Esophagus muscularis mucosa (tissue), 4 donors: ENCODE measurements around the gene AP1B1. TPM values are rescaled to one million over a fixed set of nuclear protein-coding genes. Genes with fewer than 3 reads are reported as not detected.

ENCODE experiments used
- DNase-seq: peaks from one replicate; pipeline ENCODE4 v3.0.0-alpha.2; 2017; ENCODE audit errors: extremely low spot score
- H3K27ac ChIP-seq, 4 donors: fragments of 200-600 bp; sonication (generic); replicated peaks in 1 of 4; 1 replicate in 3 of 4; 2 replicates in 1 of 4; pipeline ENCODE4 v1.5.1; 2016 to 2019; ENCODE audit warnings: mild to moderate bottlenecking in 1 of 4
- H3K27me3 ChIP-seq, 4 donors: fragments of 200-600 bp; sonication (generic); one replicate each; pipeline versions ENCODE4 v1.5.1 to v1.6.0; 2016 to 2019
- H3K36me3 ChIP-seq, 4 donors: fragments of 200-600 bp; sonication (generic); one replicate each; pipeline ENCODE4 v1.5.1; 2016 to 2019
- H3K4me1 ChIP-seq, 4 donors: fragments of 200-600 bp; sonication (generic); one replicate each; pipeline ENCODE4 v1.5.1; 2016 to 2019
- H3K4me3 ChIP-seq, 4 donors: fragments of 200-600 bp; sonication (generic); 1 replicate in 2 of 4; 2 replicates in 2 of 4; pipeline ENCODE4 v1.5.1; 2016 to 2019; ENCODE audit warnings: mild to moderate bottlenecking in 4 of 4, moderate library complexity in 1 of 4
- H3K9me3 ChIP-seq, 4 donors: fragments of 200-600 bp; sonication (generic); 1 replicate in 3 of 4; 2 replicates in 1 of 4; pipeline ENCODE4 v1.5.1; 2016 to 2019
- EP300 ChIP-seq: sonication (generic); formaldehyde crosslinking; IDR thresholded peaks from one replicate; pipeline ENCODE4 v1.6.1; 2017; ENCODE audit warnings: antibody characterized with exemption
- POLR2A ChIP-seq: fragments of 450-650 bp; IDR thresholded peaks from one replicate; pipeline ENCODE4 v1.6.1; 2017; ENCODE audit warnings: antibody characterized with exemption, moderate library complexity, mild to moderate bottlenecking, low read depth
- POLR2AphosphoS5 ChIP-seq, 2 donors: sonication (generic); formaldehyde crosslinking; IDR thresholded peaks; one replicate each; pipeline ENCODE4 v1.6.1; 2017; ENCODE audit warnings: antibody characterized with exemption in 2 of 2
- WGBS: methylation state at CpG from one replicate; pipeline ENCODE4 v1.1.5; 2018; 5-methylcytosine and 5-hydroxymethylcytosine counted together
- intact Hi-C: fragments of 100-400 bp; cut with DNase I; formaldehyde crosslinking; loops from one replicate; pipeline ENCODE4 v1.15.1; 2023
- total RNA-seq, 4 donors: library from RNA; depleted of rRNA; stranded (reverse); fragments of >200 nt; gene quantifications; one replicate each; pipeline versions ENCODE4 v1.1.0 to v1.2.1, GENCODE V29; 2016
- TF ChIP-seq, protein P1 (sequence below), 3 experiments: fragments of 200-600 bp in 2 of 3; fragments of 450-650 bp in 1 of 3; sonication (generic) in 2 of 3; IDR thresholded peaks; one replicate each; pipeline ENCODE4 v1.5.1; 2017 to 2019; ENCODE audit warnings: antibody characterized with exemption in 3 of 3, mild to moderate bottlenecking in 2 of 3, moderate library complexity in 1 of 3

Gene AP1B1
- total RNA-seq, 4 donors from 2014 or later: 55.6 to 72.2 (median 57.4) TPM

DNA sequence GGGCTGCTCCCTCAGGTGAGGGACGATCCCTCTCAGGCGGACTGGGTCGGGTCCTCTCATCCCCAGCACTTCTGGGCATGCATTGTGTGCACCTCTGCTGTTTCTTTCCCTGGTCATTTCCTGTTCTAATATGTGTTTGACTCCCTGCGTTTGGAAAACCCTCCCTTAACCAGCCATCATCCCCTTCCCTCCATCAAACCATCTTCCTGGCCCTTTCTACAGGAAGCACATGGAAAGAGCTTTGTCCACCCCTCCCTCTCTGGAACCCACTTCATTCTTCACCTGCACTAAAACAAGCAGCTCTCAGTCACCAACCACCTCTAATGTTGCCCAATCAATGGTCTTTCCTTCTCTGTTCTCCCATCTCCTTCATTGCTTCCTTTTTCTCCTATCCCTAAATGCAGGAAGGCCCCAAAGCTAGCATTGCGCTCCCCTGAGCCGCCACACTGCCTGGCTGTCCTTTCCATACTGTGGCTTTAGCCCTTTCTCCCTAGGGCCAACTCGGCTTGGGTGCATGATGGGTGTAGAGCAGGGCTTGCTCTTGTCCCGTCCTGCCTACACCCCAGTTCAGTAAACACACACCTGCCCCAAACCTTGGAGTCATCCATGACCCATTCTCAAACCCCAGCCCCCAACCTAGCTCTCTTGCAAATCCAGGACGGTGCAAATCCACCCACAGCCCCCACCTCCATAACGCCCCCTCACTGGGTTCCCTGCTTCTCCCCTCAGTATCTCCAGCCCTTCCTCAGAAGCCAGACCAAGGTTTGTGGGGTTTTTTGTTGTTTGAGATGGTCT lies 87.4 kb downstream of the AP1B1 start:
- WGBS: 70% methylated on average over 10 of the region's 10 CpGs
- Histone ChIP-seq H3K27me3 (no peaks in the 10 kb centered on the region), H3K27ac (no peak overlapping the region), H3K4me3 (no peak overlapping the region), H3K36me3 (peaks cover 48 to 59% (median 55%) of the 10 kb centered on the region in 4 donors), H3K9me3 (no peaks in the 10 kb centered on the region), H3K4me1 (peaks cover 8 to 24% (median 21%) of the 10 kb centered on the region in 4 donors)
- TF ChIP-seq, protein P1, sequence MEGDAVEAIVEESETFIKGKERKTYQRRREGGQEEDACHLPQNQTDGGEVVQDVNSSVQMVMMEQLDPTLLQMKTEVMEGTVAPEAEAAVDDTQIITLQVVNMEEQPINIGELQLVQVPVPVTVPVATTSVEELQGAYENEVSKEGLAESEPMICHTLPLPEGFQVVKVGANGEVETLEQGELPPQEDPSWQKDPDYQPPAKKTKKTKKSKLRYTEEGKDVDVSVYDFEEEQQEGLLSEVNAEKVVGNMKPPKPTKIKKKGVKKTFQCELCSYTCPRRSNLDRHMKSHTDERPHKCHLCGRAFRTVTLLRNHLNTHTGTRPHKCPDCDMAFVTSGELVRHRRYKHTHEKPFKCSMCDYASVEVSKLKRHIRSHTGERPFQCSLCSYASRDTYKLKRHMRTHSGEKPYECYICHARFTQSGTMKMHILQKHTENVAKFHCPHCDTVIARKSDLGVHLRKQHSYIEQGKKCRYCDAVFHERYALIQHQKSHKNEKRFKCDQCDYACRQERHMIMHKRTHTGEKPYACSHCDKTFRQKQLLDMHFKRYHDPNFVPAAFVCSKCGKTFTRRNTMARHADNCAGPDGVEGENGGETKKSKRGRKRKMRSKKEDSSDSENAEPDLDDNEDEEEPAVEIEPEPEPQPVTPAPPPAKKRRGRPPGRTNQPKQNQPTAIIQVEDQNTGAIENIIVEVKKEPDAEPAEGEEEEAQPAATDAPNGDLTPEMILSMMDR (IDR thresholded peaks at IDR 0.05): no peak
- no peak for TF ChIP-seq POLR2A
- TF ChIP-seq EP300: no peak
- TF ChIP-seq POLR2AphosphoS5 (IDR thresholded peaks at IDR 0.05): peak in 1 of 2 donors; percentile 26
- no peak for DNase-seq
- intact Hi-C loops: no loop called here

DNA sequence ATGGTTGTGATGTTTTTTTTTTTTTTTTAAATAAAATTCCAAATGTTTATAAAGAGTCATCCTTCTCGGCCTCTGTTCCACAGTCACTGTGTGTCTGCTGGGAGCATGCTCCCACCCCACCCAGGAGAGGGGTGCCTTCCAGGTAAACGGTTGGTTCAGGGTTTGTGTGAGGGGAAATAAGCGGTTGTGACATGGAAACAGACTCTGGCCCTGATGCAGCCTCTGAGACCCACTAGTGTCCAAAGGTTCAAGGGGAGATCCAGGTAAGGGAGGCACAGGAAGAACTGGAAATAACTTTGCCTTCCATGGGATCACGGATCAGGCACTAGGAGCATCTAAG lies 87.9 kb downstream of the AP1B1 start:
- intact Hi-C loops: no loop called here
- TF ChIP-seq, protein P1 (IDR thresholded peaks at IDR 0.05): no peak
- no peak for TF ChIP-seq POLR2AphosphoS5 (IDR thresholded peaks at IDR 0.05)
- no peak for TF ChIP-seq POLR2A
- DNase-seq: no peak

DNA sequence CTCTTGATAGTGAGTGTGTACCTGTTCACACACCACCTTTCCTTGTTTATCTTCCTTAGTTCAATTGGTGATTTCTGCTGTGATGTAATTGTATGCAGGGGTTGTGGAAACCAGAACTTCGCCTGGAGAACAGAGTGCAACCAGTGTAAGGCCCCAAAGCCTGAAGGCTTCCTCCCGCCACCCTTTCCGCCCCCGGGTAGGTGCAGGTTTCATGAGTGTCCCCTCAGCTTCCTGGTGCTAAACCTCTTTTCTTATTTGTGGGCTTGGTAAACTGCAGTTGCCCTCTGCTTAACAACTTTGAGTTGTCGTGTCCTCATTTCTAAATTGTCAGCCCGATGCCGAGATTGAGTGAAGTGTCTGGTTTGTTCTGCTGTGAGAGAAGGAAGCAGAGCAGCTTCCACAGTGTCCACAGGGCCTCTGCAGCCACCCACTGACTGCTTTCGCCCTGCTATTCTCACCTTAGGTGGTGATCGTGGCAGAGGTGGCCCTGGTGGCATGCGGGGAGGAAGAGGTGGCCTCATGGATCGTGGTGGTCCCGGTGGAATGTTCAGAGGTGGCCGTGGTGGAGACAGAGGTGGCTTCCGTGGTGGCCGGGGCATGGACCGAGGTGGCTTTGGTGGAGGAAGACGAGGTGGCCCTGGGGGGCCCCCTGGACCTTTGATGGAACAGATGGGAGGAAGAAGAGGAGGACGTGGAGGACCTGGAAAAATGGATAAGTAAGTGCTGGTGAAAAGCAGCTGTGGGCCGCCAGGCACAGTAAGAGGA lies 89.1 kb downstream of the AP1B1 start:
- H3K27ac ChIP-seq: no peak overlapping the region
- TF ChIP-seq POLR2A: no peak
- no peak for TF ChIP-seq EP300
- TF ChIP-seq POLR2AphosphoS5 (IDR thresholded peaks at IDR 0.05): no peak
- TF ChIP-seq, protein P1 (IDR thresholded peaks at IDR 0.05): no peak
- 83% methylated on average over 19 of the region's 19 CpGs for WGBS
- H3K4me1 ChIP-seq: peaks cover 8 to 20% (median 17%) of the 10 kb centered on the region in 4 donors
- H3K27me3 ChIP-seq: no peaks in the 10 kb centered on the region
- no peaks in the 10 kb centered on the region for H3K9me3 ChIP-seq
- H3K36me3 ChIP-seq: peaks cover 60 to 76% (median 72%) of the 10 kb centered on the region in 4 donors
- no peak overlapping the region for H3K4me3 ChIP-seq
- intact Hi-C loops: no loop called here
- DNase-seq: no peak

More for the DNA sequence above, 87.9 kb downstream of the AP1B1 start:
- H3K27ac ChIP-seq: no peak overlapping the region
- no peak overlapping the region for H3K4me3 ChIP-seq
- no peaks in the 10 kb centered on the region for H3K9me3 ChIP-seq
- peaks cover 8 to 20% (median 17%) of the 10 kb centered on the region in 4 donors for H3K4me1 ChIP-seq
- H3K36me3 ChIP-seq: peaks cover 53 to 65% (median 61%) of the 10 kb centered on the region in 4 donors
- WGBS: 51% methylated on average over 4 of the region's 4 CpGs
- H3K27me3 ChIP-seq: no peaks in the 10 kb centered on the region

DNA sequence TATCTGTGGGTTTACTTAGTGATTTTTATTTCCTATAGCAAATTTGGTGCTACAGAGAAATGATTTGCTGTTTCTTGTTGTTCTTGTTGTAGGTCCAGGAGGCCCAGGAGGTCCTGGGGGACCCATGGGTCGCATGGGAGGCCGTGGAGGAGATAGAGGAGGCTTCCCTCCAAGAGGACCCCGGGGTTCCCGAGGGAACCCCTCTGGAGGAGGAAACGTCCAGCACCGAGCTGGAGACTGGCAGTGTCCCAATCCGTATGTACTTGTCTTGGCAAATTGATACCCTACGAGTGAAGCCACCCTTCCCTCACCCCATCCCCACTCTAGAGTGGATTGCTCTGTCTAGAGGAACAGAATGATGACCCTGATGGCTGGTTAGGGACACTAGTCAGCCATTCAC lies 89.7 kb downstream of the AP1B1 start:
- H3K4me1 ChIP-seq: peaks cover 8 to 20% (median 16%) of the 10 kb centered on the region in 4 donors
- no peak for DNase-seq
- no peaks in the 10 kb centered on the region for H3K9me3 ChIP-seq
- H3K36me3 ChIP-seq: peaks cover 64 to 83% (median 79%) of the 10 kb centered on the region in 4 donors
- intact Hi-C loops: no loop called here
- no peak overlapping the region for H3K27ac ChIP-seq
- TF ChIP-seq, protein P1 (IDR thresholded peaks at IDR 0.05): no peak
- TF ChIP-seq POLR2A: no peak
- TF ChIP-seq EP300: no peak
- TF ChIP-seq POLR2AphosphoS5 (IDR thresholded peaks at IDR 0.05): no peak
- no peak overlapping the region for H3K4me3 ChIP-seq
- WGBS: 85% methylated on average over 6 of the region's 8 CpGs
- H3K27me3 ChIP-seq: no peaks in the 10 kb centered on the region
